GM12891 (cell line): ENCODE data around the gene KCNQ2.

Experiments
- DNase-seq: peaks from one replicate; pipeline ENCODE4 v3.0.0; 2011; ENCODE audit warnings: low spot score; ENCODE audit not compliant: insufficient read length
- FAIRE-seq: peaks from 2 replicates; lab custom pipeline; 2011; peaks lifted over from hg19 to GRCh38; lab: Jason Lieb, UNC
- PAX5 ChIP-seq: IDR thresholded peaks from 2 replicates; pipeline ENCODE4 v1.6.1; 2011; ENCODE audit warnings: low read length, moderate library complexity, mild to moderate bottlenecking; ENCODE audit not compliant: insufficient read depth, severe bottlenecking
- POLR2A ChIP-seq: IDR thresholded peaks from 2 replicates; pipeline ENCODE4 v1.6.1; 2011; ENCODE audit warnings: low read depth, low read length, control low read depth
- POLR2AphosphoS5 ChIP-seq: IDR thresholded peaks from 2 replicates; pipeline ENCODE4 v1.6.1; 2011; ENCODE audit warnings: low read depth, low read length, control low read depth
- POU2F2 ChIP-seq: IDR thresholded peaks from 2 replicates; pipeline ENCODE4 v1.6.1; 2011; ENCODE audit warnings: low read depth, mild to moderate bottlenecking, control low read depth, low read length, moderate library complexity
- SPI1 ChIP-seq: IDR thresholded peaks from 2 replicates; pipeline ENCODE4 v1.6.1; 2011; ENCODE audit warnings: low read depth, low read length, control low read depth
- TAF1 ChIP-seq: IDR thresholded peaks from 2 replicates; pipeline ENCODE4 v1.6.1; 2011; ENCODE audit warnings: low read depth, low read length, control low read depth

Gene KCNQ2

GRCh38 chr20:63478346-63479302 lies 6.2 kb upstream of the KCNQ2 start:
- TF ChIP-seq SPI1 (no peak), POLR2A (no peak), TAF1 (no peak), POLR2AphosphoS5 (no peak), PAX5 (no peak), POU2F2 (no peak)
- FAIRE-seq: no peak
- no peak for DNase-seq

GRCh38 chr20:63477944-63478343 lies 5.5 kb upstream of the KCNQ2 start:
- DNase-seq (no peak), FAIRE-seq (no peak)
- TF ChIP-seq POU2F2: no peak
- no peak for TF ChIP-seq POLR2AphosphoS5
- no peak for TF ChIP-seq POLR2A
- no peak for TF ChIP-seq PAX5
- no peak for TF ChIP-seq SPI1
- no peak for TF ChIP-seq TAF1

- TF ChIP-seq SPI1: no peak
- no peak for TF ChIP-seq TAF1
- no peak for TF ChIP-seq PAX5
- TF ChIP-seq POLR2A: no peak
- TF ChIP-seq POLR2AphosphoS5: no peak
- TF ChIP-seq POU2F2: no peak
- no peak for DNase-seq
- no peak for FAIRE-seq
These were observed 4.7 kb upstream of the KCNQ2 start for GRCh38 chr20:63477061-63477616.

- FAIRE-seq (no peak), DNase-seq (no peak)
- TF ChIP-seq POU2F2 (no peak), POLR2A (no peak), POLR2AphosphoS5 (no peak), TAF1 (no peak), PAX5 (no peak), SPI1 (no peak)
These were observed 2.8 kb upstream of the KCNQ2 start for GRCh38 chr20:63475209-63475608.

GRCh38 chr20:63473555-63474449 lies 1.3 kb upstream of the KCNQ2 start:
- TF ChIP-seq PAX5 (no peak), POLR2A (no peak)
- no peak for DNase-seq
- peak; percentile 5 for FAIRE-seq

- DNase-seq (no peak), FAIRE-seq (no peak)
- TF ChIP-seq SPI1 (no peak), POLR2AphosphoS5 (no peak), POU2F2 (no peak)
These were observed 471 bp upstream of the KCNQ2 start for GRCh38 chr20:63472862-63473390.

GRCh38 chr20:63471717-63471980 lies 806 bp downstream of the KCNQ2 start:
- FAIRE-seq (no peak), DNase-seq (no peak)

GRCh38 chr20:63471002-63471716 lies 1.3 kb downstream of the KCNQ2 start:
- FAIRE-seq (no peak), DNase-seq (no peak)
- TF ChIP-seq POLR2AphosphoS5 (no peak), POU2F2 (no peak), SPI1 (no peak), TAF1 (no peak), POLR2A (no peak), PAX5 (no peak)

More at GRCh38 chr20:63471717-63471980, 806 bp downstream of the KCNQ2 start:
- TF ChIP-seq POU2F2 (no peak), POLR2AphosphoS5 (no peak), SPI1 (no peak), POLR2A (no peak), PAX5 (no peak), TAF1 (no peak)

GRCh38 chr20:63470410-63470809 lies 2.0 kb downstream of the KCNQ2 start:
- no peak for DNase-seq
- no peak for FAIRE-seq
- TF ChIP-seq TAF1: no peak
- TF ChIP-seq PAX5: no peak
- no peak for TF ChIP-seq SPI1
- TF ChIP-seq POU2F2: no peak
- no peak for TF ChIP-seq POLR2AphosphoS5
- TF ChIP-seq POLR2A: no peak
